AG04450 (cell line): ENCODE measurements around the gene ERN2. TPM values are rescaled to one million over a fixed set of nuclear protein-coding genes. Genes with fewer than 3 reads are reported as not detected.

Experiments
- CTCF ChIA-PET: fragments of 300-600, 350-600 bp; formaldehyde crosslinking; extraction: SDS; loops from one replicate; lab custom pipeline; 2022; ENCODE audit warnings: antibody characterized with exemption, inconsistent platforms; lab: Charles Lee
- POLR2A ChIA-PET: fragments of 350-600 bp; formaldehyde crosslinking; extraction: SDS; loops from one replicate; lab custom pipeline; 2021; ENCODE audit warnings: antibody characterized with exemption, inconsistent platforms; lab: Yijun Ruan, JAX
- DNase-seq: peaks from one replicate; pipeline ENCODE4 v3.0.0-alpha.2; 2011; ENCODE audit warnings: low read depth, low spot score
- H3K27ac ChIP-seq: one replicate; pipeline ENCODE4 v1.5.1; 2012; ENCODE audit warnings: low read depth, low read length, control low read depth
- H3K27me3 ChIP-seq: one replicate; pipeline ENCODE4 v1.6.0; 2012; ENCODE audit warnings: low read length; ENCODE audit not compliant: control insufficient read depth, insufficient read depth
- H3K4me3 ChIP-seq: 2 replicates; pipeline ENCODE4 v1.5.1; 2011; ENCODE audit warnings: mild to moderate bottlenecking, low read depth, low read length, control low read depth
- H3K9me3 ChIP-seq: 2 replicates; pipeline ENCODE4 v1.5.1; 2012; ENCODE audit warnings: low read length; ENCODE audit not compliant: control insufficient read depth, insufficient read depth
- polyA plus RNA-seq: library from polyadenylated mRNA; depleted of rRNA; stranded (reverse); fragments of >200 nt; gene quantifications from 2 replicates; pipeline ENCODE4 v1.2.3, GENCODE V29; 2011
- TF ChIP-seq, protein P1 (sequence below): IDR thresholded peaks from 2 replicates; pipeline ENCODE4 v1.5.1; 2011; ENCODE audit warnings: low read depth, low read length, control low read depth, inconsistent platforms

ERN2 gene
- polyA plus RNA-seq, 1 experiment: 0.12 TPM

- POLR2A ChIA-PET: no interaction called here
- CTCF ChIA-PET: no interaction called here
- TF ChIP-seq, protein P1, sequence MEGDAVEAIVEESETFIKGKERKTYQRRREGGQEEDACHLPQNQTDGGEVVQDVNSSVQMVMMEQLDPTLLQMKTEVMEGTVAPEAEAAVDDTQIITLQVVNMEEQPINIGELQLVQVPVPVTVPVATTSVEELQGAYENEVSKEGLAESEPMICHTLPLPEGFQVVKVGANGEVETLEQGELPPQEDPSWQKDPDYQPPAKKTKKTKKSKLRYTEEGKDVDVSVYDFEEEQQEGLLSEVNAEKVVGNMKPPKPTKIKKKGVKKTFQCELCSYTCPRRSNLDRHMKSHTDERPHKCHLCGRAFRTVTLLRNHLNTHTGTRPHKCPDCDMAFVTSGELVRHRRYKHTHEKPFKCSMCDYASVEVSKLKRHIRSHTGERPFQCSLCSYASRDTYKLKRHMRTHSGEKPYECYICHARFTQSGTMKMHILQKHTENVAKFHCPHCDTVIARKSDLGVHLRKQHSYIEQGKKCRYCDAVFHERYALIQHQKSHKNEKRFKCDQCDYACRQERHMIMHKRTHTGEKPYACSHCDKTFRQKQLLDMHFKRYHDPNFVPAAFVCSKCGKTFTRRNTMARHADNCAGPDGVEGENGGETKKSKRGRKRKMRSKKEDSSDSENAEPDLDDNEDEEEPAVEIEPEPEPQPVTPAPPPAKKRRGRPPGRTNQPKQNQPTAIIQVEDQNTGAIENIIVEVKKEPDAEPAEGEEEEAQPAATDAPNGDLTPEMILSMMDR: no peak
- H3K4me3 ChIP-seq: no peak overlapping the region
- no peaks in the 10 kb centered on the region for H3K27me3 ChIP-seq
- no peak for DNase-seq
- no peak overlapping the region for H3K27ac ChIP-seq
- H3K9me3 ChIP-seq: no peaks in the 10 kb centered on the region
Observed at GRCh38 chr16:23702951-23703350, 10.1 kb downstream of the ERN2 start.

DNA sequence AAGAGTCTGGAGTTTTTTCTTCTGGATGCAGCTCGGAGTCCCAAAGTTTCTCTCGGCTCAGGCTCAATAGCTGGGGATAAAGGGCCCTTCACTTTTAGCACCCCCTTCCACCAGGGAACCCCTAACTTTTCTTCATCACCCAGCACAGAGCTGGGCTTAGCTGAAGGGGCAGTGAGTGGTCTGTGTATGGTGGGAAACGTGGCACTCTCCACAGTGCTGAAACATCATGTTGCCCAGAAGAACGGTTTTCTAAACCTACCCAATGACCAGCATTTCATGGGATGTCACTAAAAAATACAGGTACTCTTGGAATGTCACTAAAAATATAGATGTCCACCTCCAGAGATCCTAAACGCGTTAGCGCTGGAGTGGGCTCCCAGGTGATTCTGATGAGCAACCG is 12.0 kb downstream of the ERN2 start:
- Histone ChIP-seq H3K9me3 (no peaks in the 10 kb centered on the region), H3K27ac (no peak overlapping the region), H3K27me3 (no peaks in the 10 kb centered on the region), H3K4me3 (no peak overlapping the region)
- TF ChIP-seq, protein P1: no peak
- ChIA-PET POLR2A (no interaction called here), CTCF (interaction anchor here (1.3 kb wide), 1 partner anchor 26 kb away, joined by 6 read pairs; no protein-coding TSS in a partner anchor)
- no peak for DNase-seq

- Histone ChIP-seq H3K27me3 (no peaks in the 10 kb centered on the region), H3K9me3 (no peaks in the 10 kb centered on the region), H3K4me3 (no peak overlapping the region), H3K27ac (no peak overlapping the region)
- CTCF ChIA-PET: interaction anchor here (0.7 to 1.3 kb wide), 2 partner anchors 27 to 552 kb away, joined by 6 to 8 read pairs; no protein-coding TSS in a partner anchor
- DNase-seq: no peak
- TF ChIP-seq, protein P1: no peak
- POLR2A ChIA-PET: no interaction called here
Observed at GRCh38 chr16:23700509-23700908, 12.5 kb downstream of the ERN2 start.

GRCh38 chr16:23700093-23700492 is 12.9 kb downstream of the ERN2 start:
- Histone ChIP-seq H3K9me3 (no peaks in the 10 kb centered on the region), H3K4me3 (no peak overlapping the region), H3K27me3 (no peaks in the 10 kb centered on the region), H3K27ac (no peak overlapping the region)
- POLR2A ChIA-PET: no interaction called here
- no peak for DNase-seq
- TF ChIP-seq, protein P1: no peak
- CTCF ChIA-PET: interaction anchor here (0.7 kb wide), 1 partner anchor 552 kb away, joined by 8 read pairs; no protein-coding TSS in a partner anchor

GRCh38 chr16:23699100-23699499 is 13.9 kb downstream of the ERN2 start:
- TF ChIP-seq, protein P1: no peak
- no peak overlapping the region for H3K27ac ChIP-seq
- no peak overlapping the region for H3K4me3 ChIP-seq
- H3K9me3 ChIP-seq: no peaks in the 10 kb centered on the region
- H3K27me3 ChIP-seq: no peaks in the 10 kb centered on the region
- ChIA-PET POLR2A (no interaction called here), CTCF (no interaction called here)
- DNase-seq: no peak
